Mesodermal cell (in vitro differentiated cells): Measurements from ENCODE around the gene CA10.

Experiments
- H3K27ac ChIP-seq: 2 replicates; pipeline ENCODE4 v1.7.0; 2013; ENCODE audit warnings: mild to moderate bottlenecking, low read depth, low read length, moderate library complexity; ENCODE audit not compliant: severe bottlenecking
- H3K36me3 ChIP-seq: 2 replicates; pipeline ENCODE4 v1.7.1; 2013; ENCODE audit warnings: mild to moderate bottlenecking, low read length, moderate library complexity; ENCODE audit not compliant: control insufficient read depth, insufficient read depth
- H3K4me1 ChIP-seq: one replicate; pipeline ENCODE4 v1.7.1; 2013; ENCODE audit warnings: mild to moderate bottlenecking, low read length; ENCODE audit not compliant: insufficient read depth, control insufficient read depth, poor library complexity, severe bottlenecking
- H3K4me3 ChIP-seq: 2 replicates; pipeline ENCODE4 v1.7.0; 2013; ENCODE audit warnings: low read length, control low read depth, mild to moderate bottlenecking; ENCODE audit not compliant: insufficient read depth, poor library complexity, severe bottlenecking; ENCODE audit errors: extremely low read depth
- H3K9me3 ChIP-seq: 2 replicates; pipeline ENCODE4 v1.7.1; 2013; ENCODE audit warnings: mild to moderate bottlenecking, low read length, moderate library complexity; ENCODE audit not compliant: control insufficient read depth
- WGBS, 2 experiments: methylation state at CpG; one replicate each; pipeline ENCODE4 v1.1.5; 2013; ENCODE audit warnings: missing lambda C conversion rate in 2 of 2; ENCODE audit not compliant: insufficient coverage in 2 of 2; 5-methylcytosine and 5-hydroxymethylcytosine counted together

The CA10 gene

DNA sequence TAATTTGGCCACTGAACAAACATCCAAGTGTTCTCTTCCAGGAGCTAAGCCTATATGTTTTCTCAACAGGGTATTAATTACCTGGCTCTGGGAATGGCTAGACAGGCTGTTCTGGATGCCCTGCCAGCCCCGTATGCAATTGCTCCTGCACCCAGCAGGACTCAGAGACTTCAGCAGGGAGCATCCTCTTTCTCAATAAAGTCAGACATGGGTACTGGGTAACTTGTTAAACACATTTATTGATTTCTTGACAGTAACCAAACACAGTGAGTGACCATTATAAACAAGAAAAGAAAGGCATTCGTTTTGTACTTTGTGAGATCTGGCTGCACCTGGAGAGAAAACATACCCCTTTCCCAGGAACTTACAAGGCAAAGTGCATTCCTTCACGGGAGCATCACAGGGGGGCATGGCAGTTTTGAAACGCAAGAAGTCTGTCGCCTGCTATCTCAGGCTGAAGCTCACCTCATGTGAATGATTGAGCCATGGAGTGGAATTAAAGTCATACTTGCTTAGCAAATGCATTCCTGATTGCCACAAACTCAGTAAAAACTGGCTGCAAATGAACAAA is 528.3 kb downstream of the CA10 start:
- Histone ChIP-seq H3K4me3 (no peak overlapping the region), H3K36me3 (no peaks in the 10 kb centered on the region), H3K9me3 (no peaks in the 10 kb centered on the region), H3K27ac (no peak overlapping the region), H3K4me1 (no peaks in the 10 kb centered on the region)
- WGBS, 2 experiments: 36 to 39% methylated on average over 4 to 5 of the region's 5 CpGs

DNA sequence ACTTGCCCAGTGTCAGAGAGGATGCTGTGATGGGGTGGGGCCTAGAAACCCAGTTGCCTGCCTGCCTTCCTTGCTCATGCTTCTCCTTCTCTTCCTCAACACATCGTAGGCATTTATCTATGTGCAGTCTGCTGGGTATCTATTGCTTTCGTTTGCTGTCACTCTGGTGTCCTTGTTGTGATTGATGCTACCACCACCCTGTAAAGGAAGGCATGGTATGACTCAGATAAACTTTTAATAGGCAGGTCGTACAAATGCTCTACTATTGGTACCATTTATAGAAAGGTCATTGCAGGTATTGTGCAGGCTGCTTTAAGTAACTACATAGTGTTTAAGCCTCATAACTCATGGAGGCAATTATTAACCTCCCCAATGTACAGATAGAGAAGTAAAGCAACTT is 529.3 kb downstream of the CA10 start:
- Histone ChIP-seq H3K4me1 (no peaks in the 10 kb centered on the region), H3K4me3 (no peak overlapping the region), H3K27ac (no peak overlapping the region), H3K36me3 (no peaks in the 10 kb centered on the region), H3K9me3 (no peaks in the 10 kb centered on the region)
- WGBS, 2 experiments: 80% methylated on average over 1 of the region's 3 CpGs; no CpG with 5 or more reads in 1 of the 2 experiments

DNA sequence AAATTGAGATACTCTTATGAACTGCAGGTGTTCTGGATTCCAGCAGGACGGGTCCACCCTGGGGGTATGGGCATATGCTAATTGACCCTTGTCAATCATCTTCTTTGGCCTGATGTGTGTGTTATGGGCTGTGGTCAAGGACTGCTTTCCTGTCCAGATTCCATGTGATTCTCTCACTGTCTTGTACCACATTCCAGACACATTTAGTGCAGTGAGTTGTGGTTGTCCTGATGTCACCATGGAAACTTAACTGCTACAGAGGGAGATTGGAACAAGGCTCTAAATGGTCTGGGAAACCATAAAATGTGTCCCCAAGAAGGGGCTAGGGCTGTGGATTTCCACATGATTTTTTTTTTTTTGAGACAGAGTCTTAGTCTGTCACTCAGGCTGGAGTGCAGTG is 530.7 kb downstream of the CA10 start:
- Histone ChIP-seq H3K27ac (no peak overlapping the region), H3K4me1 (no peaks in the 10 kb centered on the region), H3K9me3 (no peaks in the 10 kb centered on the region), H3K36me3 (no peaks in the 10 kb centered on the region), H3K4me3 (no peak overlapping the region)
- 78% methylated on average over 1 of the region's 1 CpG; no CpG with 5 or more reads in 1 of the 2 experiments for WGBS, 2 experiments

DNA sequence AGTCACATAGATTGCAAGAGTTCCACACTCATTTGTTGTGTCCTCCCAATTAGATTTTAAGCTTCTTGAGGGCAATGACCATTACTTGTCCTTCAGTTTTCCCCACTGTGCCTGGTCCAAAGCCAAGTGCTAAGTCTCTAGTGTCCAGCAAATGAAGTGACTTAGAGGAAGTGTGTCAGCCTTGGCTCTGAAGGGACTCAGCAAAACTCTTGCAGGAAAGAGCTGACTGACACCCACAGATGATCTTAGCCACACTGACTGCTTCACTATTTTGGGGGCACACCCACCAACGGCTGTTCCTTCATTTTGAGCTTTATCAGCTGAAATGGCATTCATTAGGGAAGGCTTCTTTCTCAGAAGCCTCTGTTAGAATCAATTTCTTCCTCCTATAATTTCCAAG is 540.0 kb downstream of the CA10 start:
- 63 to 71% methylated on average over 1 of the region's 1 CpG for WGBS, 2 experiments
- H3K4me1 ChIP-seq: no peaks in the 10 kb centered on the region
- no peak overlapping the region for H3K4me3 ChIP-seq
- no peaks in the 10 kb centered on the region for H3K36me3 ChIP-seq
- no peaks in the 10 kb centered on the region for H3K9me3 ChIP-seq
- H3K27ac ChIP-seq: no peak overlapping the region

DNA sequence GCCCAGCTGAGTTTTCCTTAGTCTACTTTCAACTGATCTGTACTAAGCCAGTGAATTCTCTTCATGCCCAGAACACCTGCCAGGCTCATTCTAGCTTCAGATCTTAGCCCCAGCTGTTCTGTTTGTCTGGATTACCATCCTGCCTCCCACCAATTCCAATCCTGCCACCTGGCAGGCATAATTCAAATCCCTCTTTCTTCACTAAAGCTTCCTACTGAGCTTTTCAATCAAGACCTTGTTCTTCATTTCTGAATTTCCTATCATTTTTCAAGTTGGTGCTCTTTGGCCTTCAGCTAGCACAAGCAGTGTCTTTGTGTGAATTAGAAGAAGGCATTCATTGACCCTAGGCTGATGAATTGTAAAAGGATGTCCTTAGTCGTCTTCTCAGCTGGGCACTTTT is 540.5 kb downstream of the CA10 start:
- Histone ChIP-seq H3K9me3 (no peaks in the 10 kb centered on the region), H3K27ac (no peak overlapping the region), H3K36me3 (no peaks in the 10 kb centered on the region), H3K4me3 (no peak overlapping the region), H3K4me1 (no peaks in the 10 kb centered on the region)
- WGBS, 2 experiments: no CpG with 5 or more reads among the region's 1 CpG

DNA sequence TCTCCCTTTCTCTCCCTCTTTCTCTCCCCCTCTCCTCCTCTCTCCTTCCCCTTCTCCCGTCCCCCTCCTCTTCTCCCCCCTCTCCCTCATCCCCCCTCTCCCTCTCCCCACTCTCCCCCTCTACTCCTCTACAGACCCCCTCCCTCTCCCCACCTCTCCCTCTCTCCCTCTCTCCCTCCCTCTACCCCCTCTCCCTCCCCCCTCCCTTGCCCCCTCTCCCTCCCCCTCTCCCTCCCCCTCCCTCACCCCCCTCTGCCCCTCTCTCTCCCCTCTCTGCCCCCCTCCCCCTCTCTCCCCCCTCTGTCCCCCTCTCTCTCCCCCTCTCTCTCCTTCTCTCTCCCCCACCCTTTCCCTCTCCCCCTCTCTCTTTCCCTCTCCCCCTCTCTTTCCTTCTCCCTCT is 545.3 kb downstream of the CA10 start:
- Histone ChIP-seq H3K9me3 (no peaks in the 10 kb centered on the region), H3K4me3 (no peak overlapping the region), H3K27ac (no peak overlapping the region), H3K36me3 (no peaks in the 10 kb centered on the region), H3K4me1 (no peaks in the 10 kb centered on the region)
- WGBS, 2 experiments: no CpG with 5 or more reads among the region's 1 CpG

DNA sequence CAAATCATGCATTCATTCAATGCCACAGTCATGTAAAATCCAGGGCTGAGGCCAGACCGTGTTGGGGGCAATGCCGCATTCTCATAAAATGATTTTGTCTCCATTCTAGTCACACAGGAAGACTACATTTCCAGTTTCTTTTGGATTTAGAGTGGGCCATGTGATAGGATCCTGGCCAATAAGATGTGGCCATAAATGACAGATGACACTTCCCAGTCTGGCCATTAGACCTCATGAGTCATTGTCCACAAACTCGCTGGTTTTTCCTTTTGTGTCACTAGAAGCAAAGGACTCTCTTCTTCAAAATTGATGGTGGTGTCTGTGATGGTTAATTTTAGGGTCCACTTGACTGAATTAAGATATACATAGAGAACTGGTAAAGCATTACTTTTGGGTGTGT is 545.8 kb downstream of the CA10 start:
- H3K4me1 ChIP-seq: no peaks in the 10 kb centered on the region
- H3K36me3 ChIP-seq: no peaks in the 10 kb centered on the region
- no peak overlapping the region for H3K27ac ChIP-seq
- no peak overlapping the region for H3K4me3 ChIP-seq
- H3K9me3 ChIP-seq: no peaks in the 10 kb centered on the region
- 88% methylated on average over 1 of the region's 3 CpGs; no CpG with 5 or more reads in 1 of the 2 experiments for WGBS, 2 experiments

DNA sequence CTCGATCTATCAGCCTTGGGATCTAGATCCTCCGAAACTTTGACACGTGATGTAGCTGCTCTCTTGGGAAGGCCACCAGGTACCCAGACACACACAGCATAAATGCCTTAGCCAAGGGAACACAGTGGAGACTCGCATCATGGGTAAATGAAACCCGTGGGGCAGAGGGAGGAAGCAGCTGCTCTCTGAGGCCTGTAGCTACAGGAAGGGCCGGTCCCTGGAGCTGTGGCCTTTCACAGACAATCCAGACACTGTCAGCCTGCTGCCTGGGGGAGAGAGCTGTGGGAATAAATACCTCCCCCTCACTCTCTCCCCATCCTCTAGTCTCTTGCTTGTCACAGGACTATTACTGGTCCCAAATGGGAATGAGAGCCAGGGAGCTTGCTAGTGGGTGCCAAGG is 546.9 kb downstream of the CA10 start:
- 79 to 86% methylated on average over 3 to 4 of the region's 6 CpGs for WGBS, 2 experiments
- no peaks in the 10 kb centered on the region for H3K4me1 ChIP-seq
- no peaks in the 10 kb centered on the region for H3K36me3 ChIP-seq
- H3K4me3 ChIP-seq: no peak overlapping the region
- no peaks in the 10 kb centered on the region for H3K9me3 ChIP-seq
- no peak overlapping the region for H3K27ac ChIP-seq

DNA sequence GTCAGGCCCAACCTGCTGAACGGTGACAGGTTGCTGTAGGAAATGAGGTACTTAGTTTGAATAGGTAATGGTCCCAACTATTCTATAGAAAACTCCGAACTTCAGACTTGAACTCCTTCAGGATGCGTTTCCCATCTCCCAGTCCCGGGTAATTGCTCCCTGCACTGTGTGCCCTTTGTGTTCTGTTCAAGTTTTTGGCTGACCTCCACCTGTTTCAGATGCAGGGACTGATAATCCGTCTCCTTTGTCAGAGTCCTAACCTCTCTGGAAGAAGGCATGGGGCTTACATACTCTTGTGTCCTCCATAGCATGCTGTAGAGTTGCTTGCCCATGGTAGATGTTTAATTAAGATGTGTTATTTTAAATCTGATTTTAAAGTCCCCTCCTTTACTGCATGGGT is 547.7 kb downstream of the CA10 start:
- no peak overlapping the region for H3K4me3 ChIP-seq
- no peaks in the 10 kb centered on the region for H3K4me1 ChIP-seq
- WGBS, 2 experiments: 83 to 91% methylated on average over 3 to 4 of the region's 5 CpGs
- no peaks in the 10 kb centered on the region for H3K9me3 ChIP-seq
- H3K36me3 ChIP-seq: no peaks in the 10 kb centered on the region
- H3K27ac ChIP-seq: no peak overlapping the region

DNA sequence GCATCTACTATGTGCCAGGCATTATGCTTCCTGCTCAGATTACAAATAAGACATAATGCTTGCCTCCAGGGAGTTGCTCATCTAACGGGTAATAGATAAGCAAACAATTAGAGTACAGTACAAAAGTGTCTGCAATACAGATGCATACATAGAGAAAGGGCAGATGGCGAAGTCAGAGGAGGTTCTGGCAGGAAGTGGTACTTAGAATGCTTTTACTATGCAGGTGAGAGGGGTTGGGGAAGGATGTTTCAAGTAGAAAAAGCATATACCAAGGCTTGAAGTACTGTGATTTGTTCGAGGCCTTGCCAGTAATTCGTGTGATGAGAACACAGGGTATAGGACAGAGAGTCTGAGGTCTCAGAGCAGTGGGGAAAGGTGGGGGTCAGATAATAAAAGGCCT is 548.4 kb downstream of the CA10 start:
- no peak overlapping the region for H3K27ac ChIP-seq
- no peak overlapping the region for H3K4me3 ChIP-seq
- WGBS, 2 experiments: 78 to 85% methylated on average over 3 to 4 of the region's 4 CpGs
- H3K9me3 ChIP-seq: no peaks in the 10 kb centered on the region
- no peaks in the 10 kb centered on the region for H3K4me1 ChIP-seq
- H3K36me3 ChIP-seq: no peaks in the 10 kb centered on the region

DNA sequence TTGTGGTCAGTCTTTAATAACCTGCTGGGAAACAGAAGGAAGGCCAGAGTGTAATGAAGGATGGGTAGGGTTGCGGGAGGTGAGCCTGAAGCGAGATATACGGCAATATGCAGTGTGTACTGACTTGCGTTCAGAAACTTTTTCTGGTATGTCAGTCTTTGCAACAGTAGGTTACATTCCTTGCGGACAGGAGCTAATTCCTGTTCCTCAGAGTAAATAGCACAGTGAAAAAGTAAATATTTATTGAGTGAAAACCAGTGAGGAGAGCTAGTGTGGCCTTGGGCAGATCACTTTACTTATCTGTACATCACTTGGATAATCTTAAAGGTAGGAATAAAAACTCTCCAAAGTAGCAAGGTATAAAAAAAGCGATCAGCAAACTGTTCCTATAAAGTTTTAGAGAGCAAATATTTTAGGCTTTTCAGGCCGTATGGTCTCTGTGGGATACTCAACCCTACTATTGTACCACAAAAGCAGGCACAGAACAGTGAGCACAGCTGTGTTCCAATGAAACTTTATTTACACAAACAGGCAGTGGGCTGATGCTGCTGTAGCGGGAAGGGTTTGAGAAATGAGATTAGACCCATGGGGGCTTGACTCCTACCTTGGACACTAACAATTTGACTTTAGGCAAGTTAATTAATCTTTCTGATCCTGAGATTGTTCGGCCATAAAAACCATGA is 550.1 kb downstream of the CA10 start:
- WGBS, 2 experiments: 89 to 92% methylated on average over 5 to 9 of the region's 9 CpGs
- H3K4me3 ChIP-seq: no peak overlapping the region

More for the DNA sequence above, 550.1 kb downstream of the CA10 start:
- H3K4me1 ChIP-seq: no peaks in the 10 kb centered on the region
- no peaks in the 10 kb centered on the region for H3K9me3 ChIP-seq
- no peak overlapping the region for H3K27ac ChIP-seq
- H3K36me3 ChIP-seq: no peaks in the 10 kb centered on the region
